Measurements from ENCODE around the gene HERPUD2.
"Not testable (repeated sequence)": the region's sequence is repeated elsewhere in the genome, so short reads cannot be mapped to it uniquely, and the experiment has no call there.

HERPUD2 gene

GRCh38 chr7:35657125-35657524 lies 37.8 kb downstream of the HERPUD2 start:
- no peaks in the 10 kb centered on the region for H3K36me3 ChIP-seq
- no peaks in the 10 kb centered on the region for H3K4me1 ChIP-seq
- no peaks in the 10 kb centered on the region for H3K9me3 ChIP-seq
- DNase-seq: no peak
- TF ChIP-seq CTCF (IDR thresholded peaks at IDR 0.05; ENCODE audit: low read depth, low read length): no peak
- no peaks in the 10 kb centered on the region for H3K27me3 ChIP-seq
- no peak overlapping the region for H3K4me3 ChIP-seq (ENCODE audit: low read depth, low read length)

GRCh38 chr7:35654558-35654957 lies 40.4 kb downstream of the HERPUD2 start:
- not testable (repeated sequence) for H3K9me3 ChIP-seq; H3K27me3 ChIP-seq; H3K4me3 ChIP-seq (ENCODE audit: low read depth, low read length); DNase-seq; H3K36me3 ChIP-seq; H3K4me1 ChIP-seq

- H3K36me3 ChIP-seq: no peaks in the 10 kb centered on the region
- H3K4me3 ChIP-seq (ENCODE audit: low read depth, low read length): no peak overlapping the region
- peaks cover 2% of the 10 kb centered on the region; the same call in 1 of the 2 replicates for H3K4me1 ChIP-seq
- TF ChIP-seq CTCF (IDR thresholded peaks at IDR 0.05; ENCODE audit: low read depth, low read length): no peak
- DNase-seq: no peak
- no peaks in the 10 kb centered on the region for H3K9me3 ChIP-seq
- no peaks in the 10 kb centered on the region for H3K27me3 ChIP-seq
Observed at GRCh38 chr7:35652124-35652523, 42.8 kb downstream of the HERPUD2 start.

GRCh38 chr7:35650751-35651150 lies 44.2 kb downstream of the HERPUD2 start:
- Histone ChIP-seq H3K4me3 (ENCODE audit: low read depth, low read length) (no peak overlapping the region), H3K27me3 (no peaks in the 10 kb centered on the region), H3K9me3 (no peaks in the 10 kb centered on the region), H3K4me1 (peaks cover 7% of the 10 kb centered on the region), H3K36me3 (no peaks in the 10 kb centered on the region)
- TF ChIP-seq CTCF (IDR thresholded peaks at IDR 0.05; ENCODE audit: low read depth, low read length): no peak
- DNase-seq: no peak

- peaks cover 7% of the 10 kb centered on the region for H3K4me1 ChIP-seq
- no peaks in the 10 kb centered on the region for H3K36me3 ChIP-seq
- no peak overlapping the region for H3K4me3 ChIP-seq (ENCODE audit: low read depth, low read length)
- no peaks in the 10 kb centered on the region for H3K27me3 ChIP-seq
- DNase-seq: no peak
- H3K9me3 ChIP-seq: no peaks in the 10 kb centered on the region
- no peak for TF ChIP-seq CTCF (IDR thresholded peaks at IDR 0.05; ENCODE audit: low read depth, low read length)
Observed at GRCh38 chr7:35649711-35650110, 45.2 kb downstream of the HERPUD2 start.

GRCh38 chr7:35648367-35648766 lies 46.6 kb downstream of the HERPUD2 start:
- H3K27me3 ChIP-seq: no peaks in the 10 kb centered on the region
- no peak for TF ChIP-seq CTCF (IDR thresholded peaks at IDR 0.05; ENCODE audit: low read depth, low read length)

GRCh38 chr7:35647171-35647574 lies 47.8 kb downstream of the HERPUD2 start:
- DNase-seq: no peak
- no peak for TF ChIP-seq CTCF (IDR thresholded peaks at IDR 0.05; ENCODE audit: low read depth, low read length)
- Histone ChIP-seq H3K9me3 (no peaks in the 10 kb centered on the region), H3K4me3 (ENCODE audit: low read depth, low read length) (no peak overlapping the region), H3K36me3 (no peaks in the 10 kb centered on the region), H3K27me3 (no peaks in the 10 kb centered on the region), H3K4me1 (peaks cover 7% of the 10 kb centered on the region)

More at GRCh38 chr7:35648367-35648766, 46.6 kb downstream of the HERPUD2 start:
- H3K9me3 ChIP-seq: no peaks in the 10 kb centered on the region
- DNase-seq: no peak
- H3K4me3 ChIP-seq (ENCODE audit: low read depth, low read length): no peak overlapping the region
- peaks cover 7% of the 10 kb centered on the region for H3K4me1 ChIP-seq
- no peaks in the 10 kb centered on the region for H3K36me3 ChIP-seq

Data from BE2C (cell line).